Hindlimb muscle (tissue), 1 donor: ENCODE data around the gene PSMB10. TPM values are rescaled to one million over a fixed set of nuclear protein-coding genes. Genes with fewer than 3 reads are reported as not detected.

Source experiments
- DNase-seq: peaks from one replicate; pipeline ENCODE4 v3.0.0-alpha.2; 2013
- polyA plus RNA-seq: library from polyadenylated mRNA; unstranded; fragments of 120-200 nt; gene quantifications from one replicate; pipeline ENCODE4 v1.2.1, GENCODE V29; 2013; ENCODE audit not compliant: insufficient read length

The PSMB10 gene
- polyA plus RNA-seq, 1 donor, result 33.5 TPM

GRCh38 chr16:67892375-67892774, 44.3 kb downstream of the PSMB10 start:
- DNase-seq, result no peak

GRCh38 chr16:67888331-67888730, 48.3 kb downstream of the PSMB10 start:
- no peak for DNase-seq

- DNase-seq, result no peak
Observed at GRCh38 chr16:67886387-67886786, 50.3 kb downstream of the PSMB10 start.

GRCh38 chr16:67885976-67886375, 50.7 kb downstream of the PSMB10 start:
- DNase-seq, result no peak

GRCh38 chr16:67885545-67885944, 51.1 kb downstream of the PSMB10 start:
- DNase-seq, result no peak

GRCh38 chr16:67884684-67885083, 52.0 kb downstream of the PSMB10 start, which contains the start of gene NRN1L:
TSS of gene NRN1L (plus strand) at chr16:67884885. CDS start at chr16:67884904, 19 bp downstream.
- peak; percentile 89 for DNase-seq

Other genes starting within 250 kb of the PSMB10 start
- gene GFOD2, start 217.5 kb downstream of the PSMB10 start, polyA plus RNA-seq, result 15.8 TPM
- 28.8 TPM for gene RANBP10, start 130.3 kb downstream of the PSMB10 start, polyA plus RNA-seq
- gene TSNAXIP1, start 130.0 kb downstream of the PSMB10 start, polyA plus RNA-seq, result 2.0 TPM
- gene THAP11, start 94.5 kb downstream of the PSMB10 start, polyA plus RNA-seq, result 27.0 TPM
- gene NUTF2, start 89.9 kb downstream of the PSMB10 start, polyA plus RNA-seq, result 127 TPM
- gene CENPT, start 89.2 kb downstream of the PSMB10 start, polyA plus RNA-seq, result 36.6 TPM
- gene EDC4, start 63.8 kb downstream of the PSMB10 start, polyA plus RNA-seq, result 126 TPM
- 1.6 TPM for gene NRN1L, start 52.0 kb downstream of the PSMB10 start, polyA plus RNA-seq
- 23.0 TPM for gene PSKH1, start 43.6 kb downstream of the PSMB10 start, polyA plus RNA-seq
- gene CTRL, start 5.0 kb downstream of the PSMB10 start, polyA plus RNA-seq, result 3.1 TPM
- gene LCAT, start 7.3 kb upstream of the PSMB10 start, polyA plus RNA-seq, result 24.4 TPM
- 45.9 TPM for gene SLC12A4, start 31.8 kb upstream of the PSMB10 start, polyA plus RNA-seq
- gene DPEP3, start 43.6 kb upstream of the PSMB10 start, polyA plus RNA-seq, result 0.09 TPM
- gene DPEP2, start 62.6 kb upstream of the PSMB10 start, polyA plus RNA-seq, result 2.3 TPM
- gene DPEP2NB, start 79.1 kb upstream of the PSMB10 start, polyA plus RNA-seq, result not detected
- gene DDX28, start 86.4 kb upstream of the PSMB10 start, polyA plus RNA-seq, result 4.9 TPM
- 8.7 TPM for gene DUS2, start 86.4 kb upstream of the PSMB10 start, polyA plus RNA-seq
- 30.2 TPM for gene NFATC3, start 148.5 kb upstream of the PSMB10 start, polyA plus RNA-seq